GM21529 (cell line): ENCODE data around the gene C3.
"Not testable (repeated sequence)": the region's sequence is repeated elsewhere in the genome, so short reads cannot be mapped to it uniquely, and the experiment has no call there.

Experiments used
- ATAC-seq: cut with Tn5 transposase; IDR thresholded peaks from one replicate; pipeline ENCODE4 v1.9.1; 2021; ENCODE audit not compliant: unreplicated experiment

Gene C3

DNA sequence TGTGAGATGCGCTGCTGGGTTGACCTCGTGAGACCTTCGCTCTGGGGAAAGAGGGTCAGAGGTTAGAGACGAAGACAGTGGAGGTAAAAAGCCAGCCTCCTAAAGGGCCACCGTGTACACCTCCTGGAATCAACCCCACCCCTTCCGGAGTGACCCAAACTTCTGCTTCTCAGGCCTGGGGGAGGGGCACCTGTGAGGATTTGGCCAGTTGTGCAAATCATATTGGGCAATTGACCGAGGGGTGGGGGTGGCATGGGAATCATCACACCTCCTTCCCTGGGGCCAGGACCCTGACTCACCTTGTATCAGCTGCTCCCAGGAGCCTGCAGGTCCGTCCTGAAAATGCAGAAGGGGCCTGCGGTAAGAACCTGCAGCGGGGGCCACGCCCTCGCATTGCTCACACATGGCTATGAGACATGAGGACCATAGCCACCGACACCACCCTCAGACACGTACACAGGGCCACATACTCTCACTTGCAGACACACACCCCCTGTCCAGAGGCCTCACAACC lies 53.3 kb downstream of the C3 start:
- ATAC-seq, result no peak

DNA sequence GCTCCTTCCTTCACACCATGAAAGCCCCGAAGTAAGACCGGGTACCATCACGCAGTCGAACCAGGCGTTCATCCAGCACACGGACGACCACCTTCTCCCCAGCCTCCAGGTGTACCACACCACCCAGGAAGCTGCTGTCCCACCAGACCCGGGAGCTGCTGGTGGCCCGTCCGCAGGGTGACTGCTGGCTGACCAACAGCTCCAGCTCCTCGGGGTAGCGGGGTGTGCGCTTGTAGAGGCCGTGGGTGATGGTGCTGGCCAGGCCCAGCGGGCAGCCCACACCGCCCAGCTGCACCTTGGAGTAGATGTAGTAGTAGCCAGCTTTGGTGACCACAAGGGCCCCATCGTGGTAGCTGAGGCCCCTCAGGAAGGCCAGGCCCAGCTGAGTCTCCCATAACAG lies 55.5 kb downstream of the C3 start:
- ATAC-seq, result no peak

DNA sequence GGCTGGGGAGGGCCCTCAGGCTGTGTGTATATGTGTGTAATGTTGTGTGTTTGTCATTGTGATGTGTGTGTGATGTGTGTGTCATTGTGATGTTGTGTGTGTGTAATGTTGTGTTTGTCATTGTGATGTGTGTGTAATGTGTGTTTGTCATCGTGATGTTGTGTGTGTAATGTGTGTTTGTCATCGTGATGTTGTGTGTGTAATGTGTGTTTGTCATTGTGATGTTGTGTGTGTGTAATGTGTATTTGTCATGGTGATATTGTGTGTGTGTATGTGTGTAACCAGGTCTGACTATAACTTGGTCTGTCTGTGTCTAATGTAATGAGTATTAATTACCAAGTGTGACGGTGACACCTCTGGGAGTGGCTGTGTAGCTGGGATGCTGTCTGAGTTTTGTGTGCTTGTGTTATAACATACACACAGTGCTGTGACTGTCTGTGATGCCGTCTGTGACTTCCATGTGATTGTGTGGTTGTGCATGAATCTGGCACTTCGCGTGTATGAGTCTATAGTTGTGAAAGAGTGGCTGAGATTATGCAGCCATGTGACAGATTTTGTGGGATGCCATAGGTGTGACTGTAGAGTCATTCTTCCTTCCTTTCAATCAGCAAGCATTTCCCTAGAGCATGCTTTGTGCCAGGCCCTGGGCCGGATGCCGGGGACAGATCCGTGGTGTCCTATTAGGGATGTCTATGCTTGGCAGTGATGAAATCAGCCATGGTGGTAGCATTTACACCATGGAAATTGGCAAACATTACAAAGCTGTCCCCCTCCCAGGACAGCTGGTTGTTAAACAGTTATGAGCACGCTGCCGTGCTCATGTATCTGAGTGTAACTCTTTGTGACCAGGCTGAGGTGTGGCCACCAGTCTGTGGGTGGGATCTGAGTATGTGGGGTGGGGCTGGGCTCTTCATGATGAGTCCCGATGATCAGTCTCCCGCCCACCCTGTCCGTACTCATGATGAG lies 56.9 kb downstream of the C3 start:
- no peak for ATAC-seq

DNA sequence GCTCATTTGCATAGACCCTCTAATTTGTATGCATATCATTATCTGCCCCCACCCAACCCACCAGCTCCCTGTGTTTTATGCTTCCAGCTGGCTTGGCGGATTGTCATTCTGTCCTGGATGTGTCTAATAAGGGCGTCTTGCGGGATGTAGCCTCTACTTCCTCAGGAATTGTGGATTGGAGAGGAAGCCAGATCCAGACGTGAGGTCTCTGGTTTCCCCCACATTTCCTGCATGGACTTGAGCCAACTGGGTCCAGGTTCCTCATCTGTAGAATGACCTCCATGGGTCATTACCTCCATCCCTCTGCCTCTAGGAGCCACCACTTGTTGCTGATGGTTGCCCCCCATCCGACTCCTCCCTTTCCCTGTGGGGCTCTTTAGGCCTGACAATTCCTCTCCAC lies 57.7 kb downstream of the C3 start:
- ATAC-seq, result no peak

DNA sequence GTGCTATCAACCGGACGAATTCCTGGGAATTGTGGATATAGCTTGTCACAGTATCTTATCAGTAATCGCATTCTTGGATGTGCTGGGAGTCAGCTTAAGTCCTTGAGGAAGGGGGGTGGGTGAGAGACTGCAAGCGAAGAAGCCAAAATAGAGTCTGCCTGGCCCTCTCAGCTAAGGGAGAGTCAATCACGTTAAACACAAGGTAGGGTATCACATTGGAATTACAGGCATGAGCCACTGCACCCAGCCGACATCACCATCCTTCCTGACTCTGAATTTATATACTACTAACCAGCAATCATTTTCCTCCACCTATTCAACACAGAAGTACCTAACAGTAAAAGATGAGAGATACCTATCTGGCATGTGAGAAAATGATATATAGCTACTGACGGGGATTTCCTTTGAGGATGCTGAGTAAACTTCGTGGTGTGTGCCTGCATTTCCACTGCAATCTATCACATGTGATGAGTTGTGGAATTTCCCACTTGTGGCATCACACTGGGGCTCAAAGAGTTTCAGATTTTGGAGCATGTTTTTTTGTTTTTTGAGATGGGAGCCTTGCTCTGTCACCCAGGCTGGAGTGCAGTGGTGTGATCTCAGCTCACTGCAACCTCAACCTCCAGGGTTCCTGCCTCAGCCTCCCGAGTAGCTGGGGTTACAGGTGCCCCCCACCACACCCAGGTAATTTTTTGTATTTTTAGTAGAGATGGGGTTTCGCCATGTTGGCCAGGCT lies 58.8 kb downstream of the C3 start:
- not testable (repeated sequence) for ATAC-seq

DNA sequence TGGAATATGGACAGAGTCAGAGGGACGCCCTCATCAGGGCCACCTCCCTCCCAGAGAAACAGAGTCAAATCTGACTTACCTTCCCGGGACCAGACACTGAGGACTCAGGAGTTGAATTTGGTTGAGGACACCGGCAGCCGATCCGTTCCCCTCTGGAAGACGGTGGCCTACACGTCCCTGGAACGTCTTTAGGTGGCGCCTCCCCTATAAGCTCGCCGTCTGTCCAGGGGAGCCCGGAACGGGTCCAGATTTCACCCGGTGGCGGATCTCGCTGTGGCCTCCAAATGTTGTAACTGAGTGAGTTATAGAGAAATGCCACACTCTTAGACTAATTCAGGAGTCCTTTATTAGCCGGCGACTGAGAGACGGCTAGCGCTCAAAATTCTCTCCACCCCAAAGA lies 59.5 kb downstream of the C3 start:
- no peak for ATAC-seq

DNA sequence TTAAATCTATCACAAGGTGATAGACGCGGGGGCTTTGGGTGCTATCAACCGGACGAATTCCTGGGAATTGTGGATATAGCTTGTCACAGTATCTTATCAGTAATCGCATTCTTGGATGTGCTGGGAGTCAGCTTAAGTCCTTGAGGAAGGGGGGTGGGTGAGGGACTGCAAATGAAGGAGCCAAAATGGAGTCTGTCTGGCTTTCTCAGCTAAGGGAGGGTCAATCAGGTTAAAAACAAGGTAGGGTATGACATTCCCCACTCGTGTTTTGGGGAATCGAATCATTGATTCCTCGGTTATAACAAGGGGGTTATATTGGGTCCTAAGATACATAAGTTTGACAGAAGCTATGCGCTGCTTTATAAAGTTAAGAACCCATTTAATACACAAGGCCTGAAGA lies 64.1 kb downstream of the C3 start:
- ATAC-seq, result not testable (repeated sequence)

DNA sequence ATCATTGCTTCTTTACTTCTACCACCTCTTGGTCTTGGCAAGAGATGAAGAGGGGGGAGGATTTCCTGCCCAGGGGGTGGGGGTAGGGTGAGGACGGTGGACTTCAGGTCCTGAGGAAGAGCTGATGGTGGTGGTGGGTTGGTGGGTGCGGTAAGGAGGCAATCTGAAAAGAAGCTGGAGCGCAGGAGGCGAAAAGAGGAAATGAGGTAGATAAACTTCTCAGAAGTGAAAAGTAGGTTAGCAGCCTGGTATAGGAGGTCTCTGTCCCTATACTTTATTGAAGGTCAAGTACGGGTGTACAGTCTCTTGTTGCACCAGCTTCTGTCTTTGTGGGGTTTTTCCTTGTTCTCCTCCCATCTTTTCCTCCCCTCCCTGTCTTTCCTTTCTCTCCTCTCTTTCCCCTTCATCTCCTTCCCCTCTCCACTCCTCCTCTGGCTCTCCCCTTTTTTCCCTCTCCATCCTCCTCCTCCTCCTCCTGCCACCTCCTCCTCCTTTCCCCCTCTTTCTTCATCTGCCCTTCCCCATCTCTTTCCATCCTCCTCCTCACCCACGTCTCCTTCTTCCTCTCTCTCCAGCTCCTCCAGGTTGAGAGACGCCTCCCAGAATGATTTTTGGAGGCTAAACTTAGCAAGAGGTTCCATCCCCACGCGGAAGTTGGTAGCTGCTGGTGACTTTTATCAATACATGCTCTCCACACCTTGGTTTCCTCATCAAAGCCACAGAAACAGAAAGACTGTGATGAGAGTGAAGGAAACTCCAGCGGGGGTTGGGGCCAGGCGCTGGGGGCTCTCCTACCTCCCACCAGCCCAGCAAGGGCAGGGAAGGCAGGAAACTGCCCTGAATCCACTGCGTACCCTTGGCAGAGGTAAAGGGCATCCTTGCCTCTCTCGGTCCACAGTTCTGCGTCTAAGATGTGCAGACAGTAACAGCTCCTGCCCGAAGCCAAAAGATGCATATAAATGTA lies 65.8 kb downstream of the C3 start:
- ATAC-seq, result no peak

DNA sequence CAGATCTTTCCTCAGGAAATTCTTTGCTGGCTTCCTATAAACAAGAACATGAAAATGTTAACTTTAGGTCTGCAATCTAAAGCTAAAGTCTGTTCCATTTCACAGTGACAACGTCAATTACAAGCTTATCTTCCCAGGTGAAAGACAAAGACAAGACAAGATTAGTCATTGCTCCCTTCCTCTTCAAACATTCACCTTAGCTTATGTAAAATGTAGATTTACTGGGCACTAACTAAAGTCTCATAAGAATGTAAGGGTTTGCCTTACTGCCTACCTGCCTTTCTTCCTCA lies 67.7 kb downstream of the C3 start:
- ATAC-seq, result no peak

DNA sequence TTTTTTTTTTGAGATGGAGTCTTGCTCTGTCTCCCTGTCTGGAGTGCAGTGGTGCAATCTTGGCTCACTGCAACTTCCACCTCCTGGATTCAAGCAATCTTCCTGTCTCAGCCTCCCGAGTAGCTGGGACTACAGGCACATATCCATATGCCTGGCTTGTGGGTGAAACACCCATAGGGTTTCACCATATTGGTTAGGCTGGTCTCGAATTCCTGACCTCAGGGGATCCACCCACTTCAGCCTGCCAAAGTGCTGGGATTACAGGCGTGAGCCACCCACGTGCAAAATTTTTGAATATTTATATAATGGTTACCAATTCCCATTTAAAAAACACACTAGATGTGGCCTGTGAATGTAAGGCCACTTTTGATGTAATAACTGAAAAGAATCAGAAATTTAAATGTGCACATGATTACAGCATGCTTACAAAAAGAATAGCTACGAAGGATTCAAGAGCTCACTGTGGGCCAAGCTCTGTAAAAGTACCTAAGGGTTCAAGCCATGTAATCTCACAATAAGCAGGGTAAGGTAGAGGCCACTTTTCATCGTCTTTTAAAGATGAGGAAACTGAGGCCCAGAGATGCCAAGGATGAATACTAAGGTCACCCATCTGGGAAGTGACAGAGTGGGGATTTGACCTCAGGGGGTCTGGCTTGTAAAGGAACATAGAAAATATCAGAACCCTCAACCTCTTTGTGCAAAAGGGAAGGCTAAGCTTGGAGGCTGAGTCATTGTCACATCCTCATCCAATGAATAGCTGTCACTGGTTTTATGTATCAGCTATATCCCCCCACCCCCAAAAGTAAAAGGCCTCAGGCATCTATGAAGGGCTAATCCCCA lies 68.3 kb downstream of the C3 start:
- no peak for ATAC-seq

DNA sequence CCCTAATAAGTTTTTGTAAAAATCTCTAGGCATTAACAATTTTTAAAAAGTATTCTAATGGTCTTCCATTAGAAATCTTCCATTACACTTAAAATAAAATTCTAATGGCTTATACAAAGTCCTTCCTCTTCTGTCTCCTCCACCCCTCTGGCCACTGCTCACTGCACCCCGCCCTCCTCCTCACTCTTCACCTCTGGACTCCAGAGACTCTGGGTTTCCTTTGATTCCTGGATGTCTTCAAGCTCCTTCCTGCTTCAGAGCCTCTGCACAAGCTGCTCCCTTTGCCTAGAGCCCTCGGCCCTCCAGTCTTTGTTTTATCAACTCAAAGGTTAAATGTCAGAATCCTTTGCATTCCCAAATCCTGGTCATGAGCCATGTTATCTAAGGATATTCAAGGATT lies 71.3 kb downstream of the C3 start:
- no peak for ATAC-seq

DNA sequence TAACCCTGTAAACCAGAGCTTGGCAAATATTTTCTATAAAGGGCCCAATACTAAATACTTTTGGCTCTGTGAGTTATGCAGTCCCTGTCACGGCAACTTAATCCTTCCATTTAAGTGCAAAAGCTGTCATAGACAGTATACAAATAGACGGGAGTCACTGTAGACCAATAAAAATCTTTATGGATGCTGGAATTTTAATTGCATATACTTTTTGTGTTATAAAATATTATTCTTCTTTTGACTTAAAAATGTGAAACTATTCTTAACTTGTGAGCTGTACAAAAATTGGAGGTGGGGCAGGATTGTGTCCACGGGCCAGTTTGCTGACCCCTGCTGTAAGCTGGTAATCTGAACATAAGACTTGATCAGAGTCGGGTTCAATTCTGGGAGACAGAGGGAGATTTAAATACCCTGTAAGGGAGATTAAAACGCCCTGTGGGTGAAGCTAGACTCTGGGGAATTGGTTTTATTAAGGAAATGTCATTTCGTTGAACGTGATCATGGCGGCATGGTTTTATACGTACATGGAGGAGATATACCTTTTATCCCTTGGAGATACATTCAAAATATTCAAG lies 72.2 kb downstream of the C3 start:
- ATAC-seq, result no peak

DNA sequence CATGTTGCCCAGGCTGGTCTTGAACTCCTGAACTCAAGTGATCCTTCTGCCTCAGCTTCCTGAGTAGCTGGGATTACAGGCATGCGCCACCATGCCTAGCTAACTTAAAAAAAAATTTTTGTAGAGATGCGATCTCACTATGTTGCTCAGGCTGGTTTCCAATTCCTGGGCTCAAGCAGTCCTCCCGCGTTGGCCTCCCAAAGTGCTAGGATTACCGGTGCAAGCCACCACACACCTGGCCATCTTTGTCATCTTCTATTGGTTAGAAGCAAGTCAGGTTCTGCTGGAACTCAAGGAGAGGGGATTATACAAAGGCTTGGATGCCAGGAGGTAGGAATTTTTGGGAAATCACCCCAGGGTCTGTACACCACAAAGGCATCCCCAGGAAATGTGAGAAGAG lies 75.7 kb downstream of the C3 start:
- ATAC-seq, result no peak

DNA sequence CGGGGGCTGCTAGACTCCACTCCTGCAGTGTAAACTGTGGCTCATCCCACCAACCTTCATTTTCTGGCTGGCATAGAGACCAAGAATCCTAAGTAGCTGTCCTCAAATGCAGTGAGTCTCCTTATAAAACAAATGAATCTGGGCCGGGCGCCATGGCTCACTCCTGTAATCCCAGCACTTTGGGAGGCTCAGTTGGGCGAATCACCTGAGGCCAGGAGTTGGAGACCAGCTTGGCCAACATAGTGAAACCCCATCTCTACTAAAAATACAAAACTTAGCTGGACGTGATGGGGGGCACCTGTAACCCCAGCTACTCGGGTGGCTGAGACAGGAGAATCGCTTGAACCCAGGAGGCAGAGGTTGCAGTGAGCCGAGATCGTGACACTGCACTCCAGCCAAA lies 80.1 kb downstream of the C3 start:
- not testable (repeated sequence) for ATAC-seq

DNA sequence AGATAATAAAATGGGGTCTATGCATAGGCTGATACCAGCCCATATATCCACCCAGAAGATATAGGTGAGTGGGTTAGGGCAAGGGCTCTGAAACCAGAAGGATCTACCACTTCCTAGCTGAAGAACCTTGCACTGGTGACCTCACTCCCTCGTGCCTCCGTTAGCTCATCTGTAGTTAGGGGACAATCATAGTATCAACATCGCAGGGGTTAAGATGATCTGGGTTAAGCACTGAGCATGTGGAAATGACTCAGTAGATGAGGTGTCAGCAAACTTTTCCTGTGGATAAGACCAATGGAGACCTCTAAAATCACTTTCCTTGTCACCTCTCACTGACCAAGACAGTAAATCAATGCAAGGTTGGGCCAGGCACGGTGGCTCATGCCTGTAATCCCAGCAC lies 81.0 kb downstream of the C3 start:
- no peak for ATAC-seq

DNA sequence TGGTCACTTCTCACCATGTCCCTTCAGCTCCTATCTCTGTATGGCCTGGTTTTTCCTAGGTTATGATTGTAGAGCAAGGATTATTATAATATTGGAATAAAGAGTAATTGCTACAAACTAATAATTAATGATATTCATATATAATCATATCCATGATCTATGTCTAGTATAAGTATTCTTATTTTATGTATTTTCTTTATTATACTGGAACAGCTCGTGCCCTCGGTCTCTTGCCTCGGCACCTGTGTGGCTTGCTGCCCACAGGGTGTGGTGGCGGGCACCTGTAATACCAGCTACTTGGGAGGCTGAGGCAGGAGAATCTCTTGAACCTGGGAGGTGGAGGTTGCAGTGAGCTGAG lies 87.0 kb downstream of the C3 start:
- not testable (repeated sequence) for ATAC-seq

DNA sequence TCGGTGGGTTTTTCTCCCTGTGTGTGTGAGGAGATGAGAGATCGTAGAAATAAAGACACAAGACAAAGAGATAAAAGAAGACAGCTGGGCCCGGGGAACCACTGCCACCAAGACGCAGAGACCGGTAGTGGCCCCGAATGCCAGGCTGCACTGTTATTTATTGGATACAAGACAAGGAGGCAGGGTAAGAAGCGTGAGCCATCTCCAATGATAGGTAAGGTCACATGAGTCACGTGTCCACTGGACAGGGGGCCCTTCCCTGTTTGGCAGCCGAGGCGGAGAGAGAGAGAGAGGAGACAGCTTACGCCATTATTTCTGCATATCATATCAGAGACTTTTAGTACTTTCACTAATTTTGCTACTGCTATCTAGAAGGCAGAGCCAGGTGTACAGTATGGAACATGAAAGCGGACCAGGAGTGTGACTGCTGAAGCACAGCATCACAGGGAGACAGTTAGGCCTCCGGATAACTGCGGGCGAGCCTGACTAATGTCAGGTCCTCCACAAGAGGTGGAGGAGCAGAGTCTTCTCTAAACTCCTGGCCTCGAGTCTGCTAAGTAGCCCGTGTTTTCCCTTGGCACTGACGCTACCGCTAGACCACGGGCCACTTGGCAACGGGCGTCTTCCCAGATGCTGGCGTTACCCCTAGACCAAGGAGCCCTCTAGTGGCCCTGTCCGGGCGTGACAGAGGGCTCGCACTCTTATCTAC lies 87.5 kb downstream of the C3 start:
- not testable (repeated sequence) for ATAC-seq

DNA sequence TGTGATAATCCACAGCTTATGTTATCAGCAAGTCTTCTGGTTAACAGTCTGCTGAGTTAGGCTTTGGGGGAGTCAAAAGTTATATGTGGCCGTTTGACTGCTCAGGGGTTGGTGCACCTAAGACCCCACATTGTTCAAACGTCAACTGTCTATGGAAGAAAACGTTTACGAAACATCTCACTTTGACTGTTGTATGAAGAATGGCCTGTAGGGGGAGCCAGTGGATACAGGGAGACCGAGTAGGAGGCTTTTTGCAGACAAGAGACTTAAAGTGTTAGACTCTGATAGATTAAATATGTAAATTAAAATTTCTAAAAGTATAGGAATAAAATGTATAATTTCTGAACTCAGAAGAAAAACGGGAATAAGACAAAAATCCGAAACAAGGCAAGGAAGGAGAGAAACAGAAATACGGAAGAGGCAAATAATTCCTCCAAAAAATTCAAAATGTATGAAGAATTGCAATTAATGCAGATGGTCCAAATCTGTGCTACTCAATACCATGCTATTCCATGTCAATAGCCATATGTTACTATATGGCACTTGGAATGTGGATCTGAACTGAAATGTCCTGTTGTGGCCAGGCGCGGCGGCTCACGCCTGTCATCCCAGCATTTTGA lies 88.3 kb downstream of the C3 start:
- ATAC-seq, result no peak
